Retinal pigment epithelial cell (primary cell): ENCODE data around the gene PICK1.

Experiments
- DNase-seq: peaks from one replicate; pipeline ENCODE4 v3.0.0-alpha.2; 2010; ENCODE audit warnings: low read depth
- H3K4me3 ChIP-seq: 2 replicates; pipeline ENCODE4 v1.5.1; 2011; ENCODE audit warnings: mild to moderate bottlenecking, low read length, control low read depth, moderate library complexity
- CTCF ChIP-seq: conservative IDR thresholded peaks from 2 replicates; pipeline ENCODE4 v1.5.1; 2011; ENCODE audit warnings: low read depth, low read length, control low read depth, inconsistent platforms

Gene PICK1

GRCh38 chr22:38106814-38107578 is 49.8 kb downstream of the PICK1 start:
- no peak for DNase-seq
- TF ChIP-seq CTCF, result no peak
- no peak overlapping the region for H3K4me3 ChIP-seq

- no peak for DNase-seq
- TF ChIP-seq CTCF, result no peak
- no peak overlapping the region for H3K4me3 ChIP-seq
Observed at GRCh38 chr22:38107692-38108515, 50.7 kb downstream of the PICK1 start.

- H3K4me3 ChIP-seq, result no peak overlapping the region
- no peak for DNase-seq
- TF ChIP-seq CTCF, result no peak
Observed at GRCh38 chr22:38108561-38109319, 51.5 kb downstream of the PICK1 start.

- DNase-seq, result no peak
- no peak for TF ChIP-seq CTCF
- H3K4me3 ChIP-seq, result no peak overlapping the region
Observed at GRCh38 chr22:38109371-38110001, 52.3 kb downstream of the PICK1 start.

GRCh38 chr22:38110008-38110862 is 53.0 kb downstream of the PICK1 start, which contains the start of gene BAIAP2L2:
TSS of gene BAIAP2L2 (minus strand) at chr22:38110684. CDS start at chr22:38110525, 159 bp downstream.
- no peak for TF ChIP-seq CTCF
- no peak within 1 kb of the TSS for H3K4me3 ChIP-seq
- no peak for DNase-seq
